NK-92 treated with Interleukin-12 subunit alpha and Interleukin-12 subunit beta, amount 100 ng/mL, for 24 hours (cell line): ENCODE results near the gene BCHE.
"Not testable (repeated sequence)": the region's sequence is repeated elsewhere in the genome, so short reads cannot be mapped to it uniquely, and the experiment has no call there.

Experiments
- DNase-seq: peaks from one replicate; lab custom pipeline; 2025; lab: John Stamatoyannopoulos, UW

BCHE gene

GRCh38 chr3:165816209-165816608 is 21.0 kb downstream of the BCHE start:
- DNase-seq: no peak

- DNase-seq: no peak
Measured at GRCh38 chr3:165815682-165816081, 21.5 kb downstream of the BCHE start.

GRCh38 chr3:165814380-165814779 is 22.8 kb downstream of the BCHE start:
- DNase-seq: no peak

GRCh38 chr3:165807937-165808336 is 29.3 kb downstream of the BCHE start:
- DNase-seq: not testable (repeated sequence)

GRCh38 chr3:165805946-165806561 is 31.2 kb downstream of the BCHE start:
- no peak for DNase-seq

GRCh38 chr3:165803471-165803870 is 33.8 kb downstream of the BCHE start:
- DNase-seq: no peak

GRCh38 chr3:165800970-165801369 is 36.3 kb downstream of the BCHE start:
- DNase-seq: no peak

- no peak for DNase-seq
Measured at GRCh38 chr3:165799026-165799425, 38.2 kb downstream of the BCHE start.

GRCh38 chr3:165797551-165797950 is 39.7 kb downstream of the BCHE start:
- no peak for DNase-seq

- DNase-seq: no peak
Measured at GRCh38 chr3:165796701-165797100, 40.5 kb downstream of the BCHE start.

- DNase-seq: no peak
Measured at GRCh38 chr3:165788531-165788930, 48.7 kb downstream of the BCHE start.

- no peak for DNase-seq
Measured at GRCh38 chr3:165786013-165786412, 51.2 kb downstream of the BCHE start.

- DNase-seq: no peak
Measured at GRCh38 chr3:165784337-165784736, 52.9 kb downstream of the BCHE start.

GRCh38 chr3:165783383-165783782 is 53.8 kb downstream of the BCHE start:
- DNase-seq: no peak

- DNase-seq: no peak
Measured at GRCh38 chr3:165778891-165779290, 58.3 kb downstream of the BCHE start.

- no peak for DNase-seq
Measured at GRCh38 chr3:165778456-165778855, 58.8 kb downstream of the BCHE start.

- DNase-seq: no peak
Measured at GRCh38 chr3:165775824-165776223, 61.4 kb downstream of the BCHE start.

GRCh38 chr3:165770781-165771180 is 66.4 kb downstream of the BCHE start:
- no peak for DNase-seq

GRCh38 chr3:165768680-165769079 is 68.5 kb downstream of the BCHE start:
- no peak for DNase-seq

GRCh38 chr3:165759041-165759440 is 78.2 kb downstream of the BCHE start:
- no peak for DNase-seq

GRCh38 chr3:165755571-165755970 is 81.7 kb downstream of the BCHE start:
- DNase-seq: no peak

GRCh38 chr3:165754219-165755007 is 82.8 kb downstream of the BCHE start:
- DNase-seq: no peak

GRCh38 chr3:165753560-165753959 is 83.7 kb downstream of the BCHE start:
- DNase-seq: no peak

GRCh38 chr3:165751637-165752036 is 85.6 kb downstream of the BCHE start:
- DNase-seq: no peak
